GM12864 (cell line): ENCODE measurements around the gene NDRG2.
A peak's percentile ranks its signal among the peaks of the same experiment; 100 is the strongest.

ENCODE experiments used
- DNase-seq: peaks from one replicate; pipeline ENCODE4 v3.0.0-alpha.2; 2011; ENCODE audit warnings: low read depth
- H3K4me3 ChIP-seq: 2 replicates; pipeline ENCODE4 v1.5.1; 2011; ENCODE audit warnings: mild to moderate bottlenecking, low read depth, low read length, control low read depth
- CTCF ChIP-seq: IDR thresholded peaks from 2 replicates; pipeline ENCODE4 v1.5.1; 2011; ENCODE audit warnings: low read depth, mild to moderate bottlenecking, moderate library complexity, low read length, control low read depth, inconsistent platforms; ENCODE audit errors: missing control alignments

The NDRG2 gene

GRCh38 chr14:21024585-21025370 is at the start of gene NDRG2:
TSS of gene NDRG2 (minus strand) at chr14:21025061. CDS start at chr14:21023315, 1,746 bp downstream.
- no peak for DNase-seq
- TF ChIP-seq CTCF, result no peak
- H3K4me3 ChIP-seq, result no peak within 1 kb of the TSS; the same call in 1 of the 2 replicates

GRCh38 chr14:21073921-21074320 is 49.1 kb upstream of the NDRG2 start:
- no peak for DNase-seq
- TF ChIP-seq CTCF, result no peak
- no peak overlapping the region for H3K4me3 ChIP-seq

- H3K4me3 ChIP-seq, result no peak overlapping the region
- TF ChIP-seq CTCF, result no peak
- DNase-seq, result no peak
These were observed 48.0 kb upstream of the NDRG2 start for GRCh38 chr14:21072781-21073339.

GRCh38 chr14:21072031-21072473 is 47.2 kb upstream of the NDRG2 start:
- no peak for TF ChIP-seq CTCF
- no peak for DNase-seq
- peak overlapping the region; percentile 37; the same call in 1 of the 2 replicates for H3K4me3 ChIP-seq

- peak; percentile 35 for DNase-seq
- H3K4me3 ChIP-seq, result peak overlapping the region; percentile 37
- TF ChIP-seq CTCF, result no peak
These were observed 46.6 kb upstream of the NDRG2 start for GRCh38 chr14:21071225-21072030.

- no peak for TF ChIP-seq CTCF
- H3K4me3 ChIP-seq, result peak overlapping the region; percentile 27
- DNase-seq, result no peak
These were observed 45.9 kb upstream of the NDRG2 start for GRCh38 chr14:21070610-21071224.
